Epithelial cell of proximal tubule (primary cell): ENCODE results near the gene ZCCHC12. TPM values are rescaled to one million over a fixed set of nuclear protein-coding genes. Genes with fewer than 3 reads are reported as not detected.
"Not testable (repeated sequence)": the region's sequence is repeated elsewhere in the genome, so short reads cannot be mapped to it uniquely, and the experiment has no call there.

Experiments
- DNase-seq: peaks from one replicate; pipeline ENCODE4 v3.0.0-alpha.2; 2011; ENCODE audit warnings: low read depth
- H3K4me3 ChIP-seq: 2 replicates; pipeline ENCODE4 v1.5.1; 2011; ENCODE audit warnings: low read depth, mild to moderate bottlenecking, low read length
- CTCF ChIP-seq: conservative IDR thresholded peaks from 2 replicates; pipeline ENCODE4 v1.5.1; 2012; ENCODE audit warnings: low read depth, mild to moderate bottlenecking, low read length
- total RNA-seq: library from RNA; depleted of rRNA; stranded (reverse); fragments of >200 nt; gene quantifications from 2 replicates; pipeline ENCODE4 v1.2.3, GENCODE V29; 2015

ZCCHC12 gene
- total RNA-seq, 1 donor from 2014 or later = 0.46 TPM

GRCh38 chrX:118807151-118808017 lies 16.2 kb upstream of the ZCCHC12 start:
- no peak for DNase-seq
- no peak overlapping the region for H3K4me3 ChIP-seq
- TF ChIP-seq CTCF = peak; percentile 66

- DNase-seq, H3K4me3 ChIP-seq: not testable (repeated sequence)
These were observed 6.4 kb upstream of the ZCCHC12 start for GRCh38 chrX:118817257-118817656.

- H3K4me3 ChIP-seq = peak overlapping the region; percentile 35
- no peak for DNase-seq
- no peak for TF ChIP-seq CTCF
These were observed 628 bp downstream of the ZCCHC12 start for GRCh38 chrX:118824173-118824730.

GRCh38 chrX:118825227-118825626 lies 1.6 kb downstream of the ZCCHC12 start:
- TF ChIP-seq CTCF = no peak
- no peak overlapping the region for H3K4me3 ChIP-seq
- DNase-seq = no peak

GRCh38 chrX:118839334-118839958 lies 15.8 kb downstream of the ZCCHC12 start:
- no peak for DNase-seq
- peak overlapping the region; percentile 57 for H3K4me3 ChIP-seq
- peak; percentile 47 for TF ChIP-seq CTCF

- no peak overlapping the region for H3K4me3 ChIP-seq
- peak; percentile 62 for TF ChIP-seq CTCF
- peak; percentile 10 for DNase-seq
These were observed 24.1 kb downstream of the ZCCHC12 start for GRCh38 chrX:118847676-118848075.

- no peak overlapping the region for H3K4me3 ChIP-seq
- no peak for TF ChIP-seq CTCF
- DNase-seq = no peak
These were observed 30.0 kb downstream of the ZCCHC12 start for GRCh38 chrX:118853596-118853995.
